Duodenal mucosa (tissue), 2 donors: ENCODE results near the gene MYLK.

Source experiments
- H3K27ac ChIP-seq: one replicate; pipeline ENCODE4 v1.7.0; 2013; ENCODE audit warnings: low read depth, low read length
- H3K27me3 ChIP-seq, 2 donors: one replicate each; pipeline ENCODE4 v1.7.0; 2013; ENCODE audit warnings: low read length in 2 of 2, control low read depth in 1 of 2; ENCODE audit not compliant: insufficient read depth in 2 of 2, control insufficient read depth in 1 of 2
- H3K36me3 ChIP-seq, 2 donors: one replicate each; pipeline ENCODE4 v1.7.0; 2013; ENCODE audit warnings: low read length in 2 of 2, control low read depth in 1 of 2; ENCODE audit not compliant: insufficient read depth in 2 of 2, control insufficient read depth in 1 of 2
- H3K4me1 ChIP-seq, 2 donors: one replicate each; pipeline ENCODE4 v1.7.0; 2013; ENCODE audit warnings: low read length in 2 of 2, control low read depth in 1 of 2; ENCODE audit not compliant: insufficient read depth in 2 of 2, control insufficient read depth in 1 of 2
- H3K4me3 ChIP-seq, 2 donors: one replicate each; pipeline ENCODE4 v1.7.0; 2013; ENCODE audit warnings: low read length in 2 of 2, low read depth in 1 of 2
- H3K9ac ChIP-seq, 2 donors: one replicate each; pipeline ENCODE4 v1.7.0; 2013; ENCODE audit warnings: low read length in 2 of 2, low read depth in 1 of 2
- H3K9me3 ChIP-seq, 2 donors: one replicate each; pipeline ENCODE4 v1.7.0; 2013; ENCODE audit warnings: low read length in 2 of 2, control low read depth in 1 of 2; ENCODE audit not compliant: control insufficient read depth in 1 of 2

The MYLK gene

DNA sequence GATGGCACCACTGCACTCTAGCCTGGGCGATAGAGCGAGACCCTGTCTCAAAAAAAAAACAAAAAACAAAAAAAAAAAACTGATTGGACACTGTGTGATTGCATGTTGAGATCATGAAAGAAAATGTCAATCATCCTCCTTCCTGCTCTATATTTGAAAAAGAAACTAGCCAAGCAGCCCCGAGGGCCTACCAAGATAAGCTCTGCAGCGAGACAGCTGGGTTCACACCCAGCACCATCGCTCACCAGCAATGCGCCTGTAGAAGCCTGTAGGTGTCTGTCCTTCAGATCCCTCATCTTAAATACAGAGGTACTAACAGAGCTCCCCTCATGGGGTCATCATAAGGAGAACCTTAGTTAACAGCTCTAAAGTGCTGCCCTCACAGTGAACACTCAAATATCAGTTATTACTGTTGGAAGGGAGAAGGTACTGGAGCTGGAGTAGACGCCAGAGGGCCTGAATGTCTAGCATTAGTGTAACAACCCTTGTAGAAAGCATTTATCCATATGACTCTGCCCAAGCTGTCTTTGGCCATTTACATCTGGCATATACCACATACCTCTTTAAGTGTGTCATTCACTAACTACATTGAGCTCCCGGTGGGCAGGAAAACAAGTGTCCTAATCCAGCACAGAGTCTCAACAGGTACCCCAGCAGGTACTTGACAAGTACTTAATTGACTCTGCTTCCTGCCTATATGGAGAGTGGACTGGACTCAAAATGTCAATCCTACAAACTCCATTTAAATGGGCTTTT, 22.9 kb downstream of the MYLK start:
- no peaks in the 10 kb centered on the region for H3K27me3 ChIP-seq
- no peaks in the 10 kb centered on the region for H3K9me3 ChIP-seq
- no peaks in the 10 kb centered on the region for H3K36me3 ChIP-seq
- no peak overlapping the region for H3K4me3 ChIP-seq
- H3K4me1 ChIP-seq, result no peaks in the 10 kb centered on the region
- H3K9ac ChIP-seq, result no peak overlapping the region
- no peak overlapping the region for H3K27ac ChIP-seq

DNA sequence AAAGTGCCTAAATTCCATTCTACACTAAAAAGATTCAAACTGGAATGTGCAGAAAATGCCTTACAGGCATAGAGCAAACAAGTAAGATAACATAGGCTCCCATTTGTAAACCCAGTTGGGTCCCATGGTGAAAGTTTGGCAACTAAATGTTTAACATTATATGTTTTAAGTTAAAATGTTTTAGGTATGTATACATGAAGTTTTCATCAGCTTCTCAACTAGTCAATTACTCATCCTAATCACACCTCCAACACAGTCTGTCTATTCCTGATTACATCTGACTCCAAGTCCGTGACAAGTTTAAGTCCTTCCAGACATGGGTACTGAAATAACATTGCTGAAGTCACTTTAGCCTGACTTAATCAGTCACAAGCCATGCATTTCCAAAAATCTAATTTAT, 25.0 kb downstream of the MYLK start:
- Histone ChIP-seq H3K9ac (no peak overlapping the region), H3K9me3 (no peaks in the 10 kb centered on the region), H3K36me3 (no peaks in the 10 kb centered on the region), H3K27ac (no peak overlapping the region), H3K4me3 (no peak overlapping the region), H3K27me3 (no peaks in the 10 kb centered on the region), H3K4me1 (no peaks in the 10 kb centered on the region)

DNA sequence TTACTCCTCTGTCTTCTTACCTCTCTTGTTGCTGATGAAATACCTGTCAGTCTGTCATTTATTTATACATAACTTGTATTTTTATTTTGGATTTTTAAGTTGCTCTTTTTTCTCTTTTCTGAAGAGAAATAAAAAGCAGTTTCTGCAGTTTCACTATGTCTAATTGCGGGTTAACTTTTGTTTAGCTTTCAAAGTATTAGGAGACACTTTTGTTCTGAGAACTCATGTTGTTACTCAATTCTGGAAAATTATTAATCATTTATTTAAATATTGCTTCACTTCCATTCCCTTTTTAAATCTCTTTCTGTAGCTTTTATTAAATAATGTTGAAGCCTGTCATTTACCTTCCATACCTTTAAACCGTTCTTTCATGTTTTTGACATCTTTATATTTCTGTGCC, 29.2 kb downstream of the MYLK start:
- Histone ChIP-seq H3K27me3 (no peaks in the 10 kb centered on the region), H3K27ac (no peak overlapping the region), H3K9me3 (no peaks in the 10 kb centered on the region), H3K4me1 (no peaks in the 10 kb centered on the region), H3K36me3 (no peaks in the 10 kb centered on the region), H3K4me3 (no peak overlapping the region), H3K9ac (no peak overlapping the region)

DNA sequence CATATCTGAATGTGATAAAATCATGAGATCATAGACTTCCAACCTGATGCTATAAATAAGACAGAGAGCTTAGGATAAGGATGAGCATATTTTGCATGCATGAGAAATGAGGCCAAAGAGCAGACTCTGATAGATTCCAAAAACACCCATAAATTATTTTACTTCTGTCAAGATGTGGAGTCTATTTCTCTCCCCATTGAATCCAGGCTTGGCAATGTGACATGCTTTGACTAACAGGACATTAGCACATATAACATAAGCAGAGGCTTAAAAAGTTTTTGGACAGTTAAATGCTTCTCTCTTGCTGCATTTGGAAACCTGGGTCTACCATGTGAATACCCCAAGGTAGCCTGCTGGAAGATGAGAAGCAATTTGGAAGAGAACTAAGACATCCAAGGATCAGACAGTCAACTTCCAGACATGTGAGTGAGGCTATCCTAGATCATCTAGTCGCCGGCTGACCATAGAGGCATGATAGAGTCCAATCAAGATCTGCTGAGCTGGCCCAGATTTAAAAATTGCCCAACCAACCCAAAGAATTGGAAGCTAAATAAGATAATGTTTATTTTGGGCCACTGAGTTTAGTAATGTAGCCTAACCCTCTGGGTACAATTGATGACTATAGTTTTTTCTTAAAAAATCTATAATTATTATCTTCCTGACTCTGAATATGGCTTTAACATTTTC, 30.3 kb downstream of the MYLK start:
- no peaks in the 10 kb centered on the region for H3K4me1 ChIP-seq
- H3K9me3 ChIP-seq, result peaks cover 3 to 6% of the 10 kb centered on the region in 2 donors
- no peaks in the 10 kb centered on the region for H3K36me3 ChIP-seq
- H3K27ac ChIP-seq, result no peak overlapping the region
- no peak overlapping the region for H3K9ac ChIP-seq
- no peaks in the 10 kb centered on the region for H3K27me3 ChIP-seq
- H3K4me3 ChIP-seq, result no peak overlapping the region

DNA sequence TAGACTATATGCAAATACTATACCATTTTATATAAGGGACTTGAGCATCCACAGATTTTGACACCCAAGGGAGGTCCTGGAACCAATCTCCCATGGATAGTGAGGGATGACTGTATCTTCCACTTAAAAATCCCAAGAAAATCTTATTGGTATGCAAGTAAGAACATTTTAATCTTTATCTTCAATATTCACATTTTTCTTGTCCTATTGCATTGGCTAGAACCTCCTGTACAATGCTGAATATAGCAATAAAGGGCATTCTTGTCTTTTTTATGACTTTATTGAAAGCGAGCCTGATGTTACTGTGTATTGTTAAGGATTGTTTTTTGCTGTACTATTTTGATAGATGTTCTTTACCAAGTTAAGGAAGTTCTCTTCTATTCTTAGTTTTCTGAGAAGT, 36.9 kb downstream of the MYLK start:
- H3K4me3 ChIP-seq, result no peak overlapping the region
- no peak overlapping the region for H3K9ac ChIP-seq
- no peaks in the 10 kb centered on the region for H3K4me1 ChIP-seq
- H3K27ac ChIP-seq, result no peak overlapping the region
- H3K36me3 ChIP-seq, result no peaks in the 10 kb centered on the region
- peaks cover 12 to 16% of the 10 kb centered on the region in 2 donors for H3K9me3 ChIP-seq
- H3K27me3 ChIP-seq, result no peaks in the 10 kb centered on the region

DNA sequence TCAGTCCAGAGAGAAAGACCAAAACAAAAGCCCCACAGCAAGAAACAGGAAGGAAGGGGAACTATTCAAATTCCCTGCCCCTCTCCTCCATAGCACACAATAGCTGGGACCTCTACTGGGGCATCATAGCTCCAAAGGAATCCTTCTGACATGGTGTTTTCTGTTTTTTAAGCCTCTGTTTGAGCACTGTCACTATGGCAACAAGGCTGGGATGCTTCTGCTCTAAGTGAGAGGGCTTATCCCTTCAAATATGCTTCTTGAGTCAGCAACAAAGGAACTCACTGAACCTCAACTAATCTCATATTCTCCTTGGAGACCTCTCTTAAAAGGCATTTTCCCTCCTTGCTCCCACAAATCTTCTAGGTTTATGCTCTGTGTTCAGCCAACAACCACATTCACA, 40.5 kb downstream of the MYLK start:
- Histone ChIP-seq H3K9ac (no peak overlapping the region), H3K4me1 (no peaks in the 10 kb centered on the region), H3K36me3 (no peaks in the 10 kb centered on the region), H3K9me3 (peaks cover 8 to 9% of the 10 kb centered on the region in 2 donors), H3K27ac (no peak overlapping the region), H3K4me3 (no peak overlapping the region), H3K27me3 (no peaks in the 10 kb centered on the region)

DNA sequence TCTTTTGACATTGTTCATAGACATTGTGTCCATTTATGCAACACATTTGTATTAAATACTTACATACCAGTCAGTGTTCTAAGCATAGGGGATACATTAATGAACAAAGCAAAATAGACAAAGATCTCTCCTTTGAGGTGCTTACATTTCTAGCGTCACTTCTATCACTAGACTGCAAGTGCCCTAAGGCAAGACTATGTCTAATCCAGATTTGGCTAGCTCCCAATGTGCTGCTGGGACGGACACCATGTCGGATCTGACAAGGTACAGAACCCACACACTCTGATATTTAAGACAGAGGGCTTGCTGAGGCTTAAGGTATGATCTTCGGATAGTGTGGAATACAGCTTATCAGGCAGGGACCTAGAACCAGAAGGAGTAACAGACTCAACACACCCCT, 41.4 kb downstream of the MYLK start:
- H3K9ac ChIP-seq, result no peak overlapping the region
- H3K4me3 ChIP-seq, result no peak overlapping the region
- H3K9me3 ChIP-seq, result peaks cover 4% of the 10 kb centered on the region in 2 donors
- no peaks in the 10 kb centered on the region for H3K4me1 ChIP-seq
- no peaks in the 10 kb centered on the region for H3K36me3 ChIP-seq
- H3K27ac ChIP-seq, result no peak overlapping the region
- H3K27me3 ChIP-seq, result no peaks in the 10 kb centered on the region

DNA sequence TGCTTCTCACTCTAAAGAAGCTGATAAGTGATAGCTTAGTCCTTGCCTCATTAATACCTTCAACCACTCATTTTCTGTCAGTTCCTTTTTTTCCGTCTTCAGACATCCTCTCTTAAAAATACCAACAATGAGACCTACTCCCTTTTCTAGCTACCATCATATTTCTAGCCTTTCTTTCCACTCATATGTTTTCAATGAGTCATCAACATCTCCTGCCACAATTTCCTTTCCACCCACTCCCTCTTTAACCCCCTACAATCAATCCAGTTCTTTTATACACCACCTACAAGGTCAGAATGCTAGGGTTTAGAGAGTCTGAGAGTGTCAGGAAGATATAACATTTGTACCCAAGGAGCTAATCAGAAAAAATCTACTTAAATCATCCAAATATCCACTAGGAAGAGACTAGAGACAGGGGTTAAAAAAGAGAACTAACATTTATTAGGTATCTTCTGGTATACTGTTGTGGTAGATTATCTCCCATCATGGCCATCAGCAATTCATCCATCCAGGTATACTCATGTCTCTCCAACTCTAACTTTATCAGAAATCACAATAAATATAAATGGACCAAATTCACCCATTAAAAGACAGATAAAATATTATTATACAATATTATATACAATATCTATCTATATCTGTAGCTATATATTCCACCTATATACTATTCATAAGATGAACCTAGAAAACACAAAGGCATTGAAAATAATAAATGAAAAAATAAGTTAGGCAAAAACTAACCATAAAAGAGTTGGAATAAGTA, 42.5 kb downstream of the MYLK start:
- Histone ChIP-seq H3K27me3 (no peaks in the 10 kb centered on the region), H3K4me3 (no peak overlapping the region), H3K27ac (no peak overlapping the region), H3K36me3 (no peaks in the 10 kb centered on the region), H3K4me1 (no peaks in the 10 kb centered on the region), H3K9me3 (no peaks in the 10 kb centered on the region), H3K9ac (no peak overlapping the region)

DNA sequence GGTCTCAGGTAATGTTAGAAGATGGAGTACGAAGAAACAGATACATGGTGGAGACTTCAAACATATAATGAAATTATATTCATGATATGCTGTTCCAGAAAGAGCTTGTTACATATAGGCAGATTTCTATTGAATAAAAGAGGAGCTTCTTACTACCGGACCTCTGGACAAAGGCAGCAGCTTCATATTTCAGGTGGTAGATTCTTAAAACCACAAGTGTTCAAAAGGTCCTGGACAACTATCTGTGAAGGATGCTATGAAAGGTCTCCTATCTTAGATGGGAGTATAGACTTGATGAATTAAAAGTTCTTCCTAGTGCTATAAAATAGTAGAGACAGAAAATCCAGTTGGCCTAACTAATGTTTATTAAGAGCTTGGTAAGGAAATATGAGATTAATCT, 43.2 kb downstream of the MYLK start:
- H3K27ac ChIP-seq, result no peak overlapping the region
- no peaks in the 10 kb centered on the region for H3K9me3 ChIP-seq
- no peak overlapping the region for H3K4me3 ChIP-seq
- no peaks in the 10 kb centered on the region for H3K36me3 ChIP-seq
- no peaks in the 10 kb centered on the region for H3K4me1 ChIP-seq
- no peaks in the 10 kb centered on the region for H3K27me3 ChIP-seq
- no peak overlapping the region for H3K9ac ChIP-seq

DNA sequence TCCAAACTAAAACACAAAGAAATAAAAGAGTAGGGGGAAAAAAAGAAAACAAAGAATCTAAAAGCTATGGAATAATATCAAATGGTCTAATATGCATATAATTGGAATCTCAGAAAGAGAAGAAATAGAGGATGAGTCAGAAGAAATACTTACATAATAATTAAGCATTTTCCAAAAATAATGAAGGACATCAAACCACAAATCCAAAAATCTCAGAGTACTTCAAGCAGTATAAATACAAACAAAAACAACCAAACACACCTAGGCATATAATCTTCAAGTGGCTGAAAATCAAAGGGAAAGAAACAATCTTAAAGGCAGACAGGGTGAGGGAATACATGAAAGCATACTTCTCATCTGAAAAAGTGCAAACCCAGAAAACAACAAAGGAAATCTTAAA, 46.3 kb downstream of the MYLK start:
- Histone ChIP-seq H3K4me1 (no peaks in the 10 kb centered on the region), H3K9me3 (no peaks in the 10 kb centered on the region), H3K9ac (no peak overlapping the region), H3K27me3 (no peaks in the 10 kb centered on the region), H3K36me3 (no peaks in the 10 kb centered on the region), H3K4me3 (no peak overlapping the region), H3K27ac (no peak overlapping the region)
